Measurements from ENCODE around the gene PLPP4. TPM values are rescaled to one million over a fixed set of nuclear protein-coding genes. Genes with fewer than 3 reads are reported as not detected.

Gene PLPP4
- polyA plus RNA-seq, 3 donors: not detected

DNA sequence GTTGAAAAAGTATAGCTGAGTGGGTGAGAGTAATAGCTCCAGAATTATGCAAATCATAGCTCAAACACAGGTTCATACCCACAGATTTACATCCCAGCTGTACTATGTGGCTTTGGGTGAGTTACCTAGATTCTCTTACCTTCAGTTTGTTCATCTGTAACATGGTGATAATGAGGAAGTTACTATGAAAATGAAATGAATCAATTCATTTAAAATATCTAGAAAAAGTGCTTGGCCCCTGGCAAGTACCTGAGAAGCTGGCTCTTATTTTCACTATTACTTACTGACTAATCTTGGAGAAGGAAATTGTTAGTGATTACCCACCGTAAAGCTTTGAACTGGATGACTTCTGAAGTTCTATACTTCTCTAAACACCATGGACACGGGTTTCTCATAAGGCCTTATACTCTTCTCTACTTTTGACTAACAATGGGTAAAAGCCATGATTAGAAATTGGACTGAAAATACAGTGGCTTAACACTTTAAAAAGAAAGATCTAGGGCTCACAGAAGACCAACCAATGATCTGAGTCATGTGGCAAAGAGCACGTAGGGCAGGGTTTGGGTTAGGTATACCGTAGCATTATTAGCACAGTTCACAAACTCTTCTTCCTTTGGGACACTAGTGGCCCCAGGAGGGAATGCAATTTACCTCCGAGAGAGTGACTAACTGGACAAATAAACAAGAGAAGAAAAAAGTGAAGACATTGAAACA is 149.2 kb downstream of the PLPP4 start:
- Histone ChIP-seq H2AFZ (ENCODE audit: insufficient read depth, low read depth, low read length, poor library complexity, severe bottlenecking) (no peak overlapping the region), H4K20me1 (ENCODE audit: insufficient read depth, low read length) (no peaks in the 10 kb centered on the region), H3K4me2 (replicated peaks; ENCODE audit: extremely low read depth, low read length, poor library complexity, severe bottlenecking) (no peak overlapping the region), H3K4me1 (ENCODE audit: control insufficient read depth in 1 of 2, insufficient read depth in 2 of 2, low read length in 2 of 2) (peaks cover 5 to 6% of the 10 kb centered on the region in 2 donors), H3K4me3 (replicated peaks in 1 of 3; ENCODE audit: low read depth in 2 of 3, low read length in 3 of 3) (no peak overlapping the region), H3K9me3 (replicated peaks in 1 of 2; ENCODE audit: control insufficient read depth in 1 of 2, insufficient read depth in 1 of 2, low read length in 2 of 2) (peaks cover 0 to 4% of the 10 kb centered on the region in 2 donors), H3K27ac (ENCODE audit: low read depth in 1 of 2, low read length in 2 of 2) (no peak overlapping the region), H3K9ac (ENCODE audit: insufficient read depth, low read length, poor library complexity, severe bottlenecking) (no peak overlapping the region), H3K27me3 (ENCODE audit: control insufficient read depth in 2 of 2, insufficient read depth in 2 of 2, low read length in 2 of 2) (no peaks in the 10 kb centered on the region), H3K36me3 (replicated peaks in 1 of 2; ENCODE audit: control insufficient read depth in 1 of 2, insufficient read depth in 2 of 2, low read length in 2 of 2) (no peaks in the 10 kb centered on the region), H3K79me2 (ENCODE audit: insufficient read depth, low read length) (no peaks in the 10 kb centered on the region)
- intact Hi-C loops (cut with micrococcal nuclease): no loop called here
- TF ChIP-seq, protein P1, sequence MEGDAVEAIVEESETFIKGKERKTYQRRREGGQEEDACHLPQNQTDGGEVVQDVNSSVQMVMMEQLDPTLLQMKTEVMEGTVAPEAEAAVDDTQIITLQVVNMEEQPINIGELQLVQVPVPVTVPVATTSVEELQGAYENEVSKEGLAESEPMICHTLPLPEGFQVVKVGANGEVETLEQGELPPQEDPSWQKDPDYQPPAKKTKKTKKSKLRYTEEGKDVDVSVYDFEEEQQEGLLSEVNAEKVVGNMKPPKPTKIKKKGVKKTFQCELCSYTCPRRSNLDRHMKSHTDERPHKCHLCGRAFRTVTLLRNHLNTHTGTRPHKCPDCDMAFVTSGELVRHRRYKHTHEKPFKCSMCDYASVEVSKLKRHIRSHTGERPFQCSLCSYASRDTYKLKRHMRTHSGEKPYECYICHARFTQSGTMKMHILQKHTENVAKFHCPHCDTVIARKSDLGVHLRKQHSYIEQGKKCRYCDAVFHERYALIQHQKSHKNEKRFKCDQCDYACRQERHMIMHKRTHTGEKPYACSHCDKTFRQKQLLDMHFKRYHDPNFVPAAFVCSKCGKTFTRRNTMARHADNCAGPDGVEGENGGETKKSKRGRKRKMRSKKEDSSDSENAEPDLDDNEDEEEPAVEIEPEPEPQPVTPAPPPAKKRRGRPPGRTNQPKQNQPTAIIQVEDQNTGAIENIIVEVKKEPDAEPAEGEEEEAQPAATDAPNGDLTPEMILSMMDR (IDR thresholded peaks at IDR 0.05): no peak
- no peak overlapping the region for H3K4me3 Mint-ChIP-seq
- no peaks in the 10 kb centered on the region for H3K36me3 Mint-ChIP-seq
- H3K27me3 Mint-ChIP-seq (ENCODE audit: low read depth in 3 of 3): peaks cover 0 to 2% (median 0%) of the 10 kb centered on the region in 3 donors
- peaks cover 5 to 27% (median 11%) of the 10 kb centered on the region in 7 donors for H3K9me3 Mint-ChIP-seq
- H3K27ac Mint-ChIP-seq: no peak overlapping the region
- H3K4me1 Mint-ChIP-seq: peaks cover 5% of the 10 kb centered on the region
- WGBS (ENCODE audit: insufficient coverage): no CpG with 5 or more reads among the region's 5 CpGs
- no peak for DNase-seq

DNA sequence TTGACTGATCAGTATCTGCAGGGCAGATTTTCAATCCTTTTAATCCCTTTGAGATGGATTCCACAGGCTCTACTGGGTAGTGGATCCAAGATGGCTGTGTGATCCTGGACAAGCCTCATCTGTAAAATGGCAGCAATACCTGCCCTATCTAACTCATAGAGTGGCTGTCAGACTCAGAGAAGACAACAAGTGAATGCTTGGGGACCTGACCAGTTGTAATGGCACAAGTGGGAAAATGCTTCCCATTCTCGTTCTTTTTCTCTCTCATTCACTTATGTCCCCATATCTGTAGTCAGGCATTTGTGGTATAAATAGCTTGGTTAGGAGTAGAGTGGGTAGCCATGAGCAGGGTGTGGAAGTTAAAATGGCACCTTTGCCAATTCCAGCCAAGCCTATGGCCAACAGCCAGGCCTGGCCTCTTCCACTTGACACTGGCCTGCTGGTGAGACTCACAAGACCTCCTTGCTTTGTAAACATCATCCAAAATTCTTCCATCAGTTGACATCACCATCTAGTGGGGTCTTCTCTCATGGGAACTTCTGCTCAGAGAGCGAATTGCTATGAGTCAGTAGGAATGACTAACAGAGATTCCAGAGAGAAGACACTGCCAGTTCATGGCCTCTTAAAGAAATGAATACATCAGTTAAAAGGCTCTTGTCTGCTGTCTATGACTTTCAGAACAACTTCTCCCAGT is 150.1 kb downstream of the PLPP4 start:
- Mint-ChIP-seq H3K27ac (no peak overlapping the region), H3K9me3 (peaks cover 5 to 25% (median 10%) of the 10 kb centered on the region in 7 donors), H3K27me3 (ENCODE audit: low read depth in 3 of 3) (peaks cover 0 to 2% (median 0%) of the 10 kb centered on the region in 3 donors), H3K4me1 (no peaks in the 10 kb centered on the region), H3K4me3 (no peak overlapping the region), H3K36me3 (no peaks in the 10 kb centered on the region)
- no peaks in the 10 kb centered on the region for H3K4me1 ChIP-seq (ENCODE audit: control insufficient read depth in 1 of 2, insufficient read depth in 2 of 2, low read length in 2 of 2)
- no peaks in the 10 kb centered on the region for H4K20me1 ChIP-seq (ENCODE audit: insufficient read depth, low read length)
- no peaks in the 10 kb centered on the region for H3K79me2 ChIP-seq (ENCODE audit: insufficient read depth, low read length)
- no peaks in the 10 kb centered on the region for H3K36me3 ChIP-seq (replicated peaks in 1 of 2; ENCODE audit: control insufficient read depth in 1 of 2, insufficient read depth in 2 of 2, low read length in 2 of 2)
- no peak overlapping the region for H3K4me3 ChIP-seq (replicated peaks in 1 of 3; ENCODE audit: low read depth in 2 of 3, low read length in 3 of 3)
- no peak overlapping the region for H3K9ac ChIP-seq (ENCODE audit: insufficient read depth, low read length, poor library complexity, severe bottlenecking)
- no CpG with 5 or more reads among the region's 2 CpGs for WGBS (ENCODE audit: insufficient coverage)
- TF ChIP-seq, protein P1 (IDR thresholded peaks at IDR 0.05): no peak
- intact Hi-C loops (cut with micrococcal nuclease): no loop called here
- no peak overlapping the region for H2AFZ ChIP-seq (ENCODE audit: insufficient read depth, low read depth, low read length, poor library complexity, severe bottlenecking)
- no peak overlapping the region for H3K4me2 ChIP-seq (replicated peaks; ENCODE audit: extremely low read depth, low read length, poor library complexity, severe bottlenecking)
- H3K9me3 ChIP-seq (replicated peaks in 1 of 2; ENCODE audit: control insufficient read depth in 1 of 2, insufficient read depth in 1 of 2, low read length in 2 of 2): peaks cover 0 to 4% of the 10 kb centered on the region in 2 donors
- DNase-seq: no peak
- H3K27me3 ChIP-seq (ENCODE audit: control insufficient read depth in 2 of 2, insufficient read depth in 2 of 2, low read length in 2 of 2): no peaks in the 10 kb centered on the region
- H3K27ac ChIP-seq (ENCODE audit: low read depth in 1 of 2, low read length in 2 of 2): no peak overlapping the region

Data from CD14-positive monocyte (primary cell).